GM18502 (cell line): ENCODE data around the gene TEDC1.
"Not testable (repeated sequence)": the region's sequence is repeated elsewhere in the genome, so short reads cannot be mapped to it uniquely, and the experiment has no call there.

Source experiments
- ATAC-seq: cut with Tn5 transposase; IDR thresholded peaks from one replicate; pipeline ENCODE4 v1.9.1; 2021; ENCODE audit warnings: mild to moderate bottlenecking; ENCODE audit not compliant: unreplicated experiment, poor library complexity

TEDC1 gene

DNA sequence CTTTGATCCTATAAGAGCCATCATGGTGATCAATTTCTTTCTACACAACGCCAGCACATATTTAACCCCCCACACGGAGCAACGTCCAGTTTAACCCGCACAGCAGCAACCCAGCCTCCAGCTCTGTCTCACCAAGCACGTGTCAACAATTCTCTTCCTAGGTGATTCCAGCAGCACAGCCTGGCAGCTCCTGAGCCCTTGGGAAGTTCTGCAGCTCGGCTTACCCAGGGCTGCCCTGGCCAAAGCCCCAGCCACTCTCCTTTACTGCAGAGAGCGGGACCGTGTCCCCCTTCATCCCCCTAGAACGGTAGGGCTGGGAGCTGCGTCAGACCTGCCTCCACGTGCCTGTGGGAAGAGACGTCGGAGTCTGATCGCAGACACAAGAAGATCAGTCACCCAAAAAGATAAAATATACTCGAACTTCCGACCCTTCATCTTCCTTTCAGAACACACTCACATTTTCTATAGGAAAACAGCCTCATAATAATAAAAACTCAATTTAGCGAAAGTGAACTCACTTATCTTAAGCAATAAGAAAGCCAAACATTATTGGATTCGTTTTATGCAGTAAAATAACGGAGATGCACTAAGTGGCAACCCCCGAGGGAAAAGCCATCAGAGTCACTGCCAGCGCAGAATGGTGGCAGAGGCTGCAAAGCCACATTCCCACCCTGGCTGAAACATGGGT, 42.9 kb downstream of the TEDC1 start:
- ATAC-seq = no peak

DNA sequence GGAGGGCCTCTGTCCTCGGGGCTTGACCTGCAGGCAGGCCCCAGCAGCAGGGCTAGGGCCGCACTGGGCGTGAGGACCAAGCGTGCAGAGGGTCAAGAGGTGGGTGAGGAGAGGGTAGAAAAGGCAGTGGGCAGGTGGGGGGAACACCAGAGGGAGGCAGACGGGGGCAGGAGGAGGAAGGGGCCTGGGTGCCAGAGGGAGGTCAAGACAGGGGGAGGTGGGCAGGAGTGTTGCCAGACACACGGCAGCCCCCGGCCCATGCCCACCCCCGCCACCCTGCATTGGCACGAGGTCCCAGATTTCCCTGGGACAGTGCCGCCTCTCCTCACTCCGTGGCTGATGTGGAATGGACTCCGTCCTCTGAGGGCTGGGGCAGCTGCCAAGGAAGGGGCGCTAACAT, 43.5 kb downstream of the TEDC1 start:
- no peak for ATAC-seq

DNA sequence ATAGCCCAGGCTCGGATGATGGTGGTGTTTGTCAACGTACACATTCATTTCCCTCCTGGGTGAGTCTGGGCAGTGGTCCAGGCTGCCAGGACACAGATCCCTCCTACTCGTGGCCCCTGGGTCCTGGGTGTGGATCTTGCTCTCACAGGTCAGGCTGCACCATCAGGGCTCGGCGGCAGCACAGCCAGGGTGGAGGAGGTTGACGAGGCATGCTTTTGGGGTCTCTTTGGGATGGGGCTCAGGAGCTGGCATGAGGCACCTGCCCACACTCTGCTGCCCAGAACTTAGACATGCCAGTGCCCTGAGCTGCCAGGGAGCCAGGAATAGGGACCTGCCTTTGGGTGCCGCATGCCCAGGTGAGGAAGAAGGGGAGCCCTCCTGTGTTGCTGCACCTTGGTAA, 45.0 kb downstream of the TEDC1 start:
- ATAC-seq = no peak

DNA sequence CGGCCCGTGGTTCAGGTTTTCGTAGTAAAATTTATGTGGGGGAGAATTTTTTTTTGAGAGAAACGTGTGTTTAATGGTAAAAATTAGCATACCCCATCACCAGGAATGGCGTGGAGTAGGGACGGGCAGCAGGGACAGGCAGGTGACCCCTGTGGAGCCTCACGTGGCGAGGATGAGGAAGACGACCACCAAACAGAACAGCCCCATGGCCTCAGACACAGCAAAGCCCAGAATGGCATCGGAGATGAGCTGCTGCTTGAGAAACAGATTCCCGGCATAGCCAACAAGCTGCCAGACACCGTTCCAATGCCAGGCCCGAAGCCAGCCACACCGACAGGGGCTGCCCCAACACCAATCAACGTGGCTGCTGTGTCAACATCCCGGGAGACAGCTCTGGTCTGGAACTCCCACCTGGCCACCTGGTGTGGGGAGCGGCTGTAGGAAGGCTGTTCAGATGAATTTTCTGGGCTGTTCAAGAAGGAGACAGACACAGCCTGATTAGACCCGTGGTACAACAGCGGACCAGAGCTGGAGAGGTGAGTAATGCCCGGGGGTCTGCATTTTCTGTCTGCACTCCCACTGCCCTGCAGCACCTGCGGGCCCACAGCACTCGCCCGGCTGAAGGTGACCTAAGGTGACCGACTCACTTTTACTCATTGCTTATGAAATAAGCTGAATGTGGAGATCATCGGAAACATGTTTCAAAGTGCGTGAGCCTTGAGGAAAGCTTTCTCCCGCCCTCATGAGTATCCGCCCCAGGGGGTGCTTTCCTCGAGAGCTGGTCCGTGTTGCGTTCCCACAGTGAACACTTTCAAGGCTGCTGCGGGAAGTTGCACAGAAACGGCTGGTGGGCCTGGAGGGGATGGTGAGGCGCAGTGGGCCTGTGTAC, 45.9 kb downstream of the TEDC1 start:
- no peak for ATAC-seq

DNA sequence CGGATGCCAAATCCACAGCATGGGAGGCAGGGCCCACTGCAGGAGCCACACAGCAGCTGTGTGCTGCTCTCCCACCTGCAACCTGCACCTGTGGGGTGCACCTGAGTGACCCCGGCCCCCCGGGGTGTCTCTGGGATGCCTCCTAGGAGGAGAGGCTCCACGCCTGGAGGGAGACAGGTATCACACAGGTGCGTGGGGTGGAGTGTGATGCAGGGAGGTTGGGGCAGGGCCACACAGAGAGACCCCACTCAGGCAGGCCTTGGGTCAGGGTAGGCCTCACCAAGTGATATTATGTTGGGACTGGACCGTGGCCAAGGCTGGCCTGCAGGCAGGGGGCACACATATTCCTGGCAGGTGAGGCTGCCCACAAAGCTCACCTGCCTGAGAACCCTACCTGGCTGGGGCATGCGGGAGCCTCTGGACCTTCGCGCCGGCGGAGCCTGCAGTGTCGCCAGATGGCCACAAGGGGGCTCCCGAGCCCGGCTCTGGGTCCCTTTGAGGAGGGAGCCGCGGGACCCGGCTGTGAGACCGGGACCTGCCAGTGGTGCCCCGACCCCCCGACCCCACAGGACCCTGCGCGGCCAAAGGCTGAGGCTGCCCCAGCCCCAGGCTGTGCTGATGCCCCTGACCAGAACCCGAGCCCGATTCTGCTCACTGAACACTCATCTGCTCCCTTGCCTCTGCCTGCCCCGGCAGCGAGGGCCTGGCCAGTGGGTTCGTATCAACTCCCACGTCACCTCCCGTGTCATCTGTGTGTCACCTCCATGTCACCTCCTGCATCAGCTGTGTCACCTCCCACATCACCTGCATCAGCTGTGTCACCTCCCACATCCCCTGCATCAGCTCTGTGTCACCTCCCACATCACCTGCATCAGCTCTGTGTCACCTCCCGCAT, 46.8 kb downstream of the TEDC1 start:
- no peak for ATAC-seq

DNA sequence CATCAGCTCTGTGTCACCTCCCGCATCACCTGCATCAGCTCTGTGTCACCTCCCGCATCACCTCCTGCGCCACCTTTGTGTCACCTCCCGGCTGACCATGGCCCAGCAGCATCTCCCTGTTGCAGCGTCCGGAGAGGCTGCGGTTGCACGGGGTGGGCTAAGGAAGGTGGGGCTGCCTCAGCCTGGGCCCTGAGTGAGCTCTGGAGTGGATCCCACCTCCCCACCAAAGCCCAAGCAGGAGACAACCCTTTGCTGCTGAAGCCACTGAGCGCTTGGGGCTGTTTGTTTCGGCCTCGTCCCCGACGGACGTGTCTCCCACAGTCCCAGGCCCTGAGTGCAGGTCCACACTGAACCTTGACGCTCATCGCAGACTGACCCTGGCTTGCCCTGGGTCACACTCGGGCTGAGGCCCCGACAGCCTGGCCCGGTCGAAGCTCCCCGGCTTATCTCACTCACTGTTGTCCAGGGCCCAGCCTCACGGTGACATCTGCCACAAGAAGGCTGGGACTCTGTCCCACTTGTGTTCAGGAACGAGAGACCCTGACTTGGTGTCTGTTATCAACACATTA, 47.5 kb downstream of the TEDC1 start:
- no peak for ATAC-seq

DNA sequence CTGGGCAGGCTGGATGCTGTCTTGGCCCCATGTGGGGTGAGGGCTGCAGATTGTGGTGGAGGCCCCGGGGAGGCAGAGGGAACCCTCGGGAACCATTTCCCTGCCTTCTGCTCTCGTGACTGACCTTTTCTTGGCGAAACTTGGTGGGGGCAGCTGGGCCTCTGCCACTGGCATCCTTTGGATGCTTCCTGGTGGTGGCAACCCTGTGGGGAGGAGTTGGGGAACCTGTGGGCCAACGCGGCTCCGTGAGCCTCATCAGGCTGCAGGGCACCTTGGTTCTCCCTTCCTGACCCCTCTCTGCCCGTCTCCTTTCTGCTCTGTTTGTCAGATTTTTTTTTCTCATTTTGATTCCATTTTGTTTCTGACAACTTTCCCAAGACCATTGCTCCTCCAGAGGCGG, 49.8 kb downstream of the TEDC1 start:
- ATAC-seq = no peak

DNA sequence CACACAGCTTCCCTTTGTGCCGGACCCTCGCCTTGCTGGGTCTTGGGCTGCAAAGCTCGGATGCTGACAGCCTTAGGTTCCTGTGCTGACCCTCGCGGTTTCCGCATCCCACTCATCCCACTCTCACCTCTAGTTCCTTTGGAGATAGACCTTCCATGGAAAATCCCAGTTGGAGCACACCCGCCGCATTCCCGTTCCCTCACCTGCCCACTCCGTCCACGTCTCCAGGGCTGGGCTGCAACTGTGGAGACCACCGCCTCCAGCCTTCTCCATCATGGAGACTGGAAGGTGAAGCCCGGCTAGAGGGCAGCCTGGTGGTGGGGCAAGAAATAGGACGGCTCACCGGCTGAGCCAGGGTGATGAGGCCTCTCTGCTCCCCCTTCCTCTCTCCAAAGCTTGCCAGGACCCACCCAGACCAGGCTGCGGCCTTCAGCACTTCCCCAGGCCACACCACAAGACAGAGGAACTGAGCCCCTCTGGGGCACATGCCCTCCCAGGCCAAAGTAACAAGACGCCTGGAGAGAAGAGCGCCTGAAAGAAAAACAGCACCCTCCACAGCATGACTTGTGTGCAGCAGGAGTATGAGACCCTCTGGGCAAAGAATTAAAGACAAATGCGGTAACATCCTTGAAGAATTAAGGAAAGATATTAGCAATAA, 50.3 kb downstream of the TEDC1 start:
- no peak for ATAC-seq

DNA sequence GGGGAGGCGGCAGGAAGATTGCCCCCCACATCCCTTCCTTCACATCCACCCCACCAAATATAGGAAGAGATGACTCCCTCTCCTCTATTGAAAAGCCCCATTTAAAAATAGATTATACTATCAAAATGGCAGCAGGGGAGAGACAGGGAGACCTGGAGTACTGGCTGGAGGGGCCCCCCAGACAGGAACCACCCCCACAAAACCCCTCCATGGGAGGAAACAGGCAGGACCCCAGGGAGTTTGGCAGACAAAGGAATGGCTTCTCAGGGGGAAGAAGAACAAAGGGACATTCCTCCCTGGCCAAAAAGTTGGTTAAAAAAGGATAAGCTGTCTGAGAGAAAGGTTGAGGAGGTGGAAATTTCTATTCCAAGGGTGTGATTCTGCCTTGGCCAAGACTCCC, 54.6 kb downstream of the TEDC1 start:
- ATAC-seq = not testable (repeated sequence)

DNA sequence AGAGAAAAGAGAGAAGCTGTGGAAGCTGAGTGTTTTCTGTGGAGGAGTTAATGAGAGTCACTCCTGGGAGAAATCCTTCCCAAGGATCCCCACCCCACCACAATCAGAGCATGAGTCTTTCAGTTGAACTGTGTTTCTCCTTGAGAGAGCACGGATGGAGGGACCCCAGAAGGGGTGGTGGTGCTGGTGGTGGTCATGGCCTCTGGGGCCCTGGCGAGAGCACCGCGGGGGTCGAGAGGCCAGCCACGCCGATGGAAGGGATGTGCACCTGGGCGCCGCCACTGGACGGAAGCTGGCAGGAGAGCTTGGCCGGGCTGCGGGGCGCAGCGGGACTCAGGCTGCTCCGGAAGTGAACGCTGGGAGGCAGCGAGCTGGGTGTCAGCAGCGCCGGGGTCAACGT, 55.4 kb downstream of the TEDC1 start:
- not testable (repeated sequence) for ATAC-seq

DNA sequence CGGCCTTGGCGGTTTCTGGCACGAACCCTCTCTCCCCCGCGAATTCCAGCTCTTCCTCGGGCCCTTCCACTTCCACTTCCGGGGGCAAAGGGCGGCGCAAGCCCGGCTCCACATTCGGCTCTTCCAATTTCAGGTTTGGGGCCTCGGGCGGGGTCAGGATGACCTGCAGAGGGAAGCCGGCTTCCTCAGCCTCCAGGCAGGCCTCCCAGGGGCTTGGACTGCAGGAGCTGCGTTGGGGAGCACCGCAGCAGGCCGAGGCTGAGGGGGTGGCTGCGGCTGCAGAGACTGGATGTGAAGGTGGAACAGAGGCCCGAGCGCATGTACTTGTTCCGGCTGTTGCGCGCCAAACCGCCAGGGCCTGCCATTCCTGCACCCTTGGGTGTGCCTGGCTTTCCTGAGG, 56.0 kb downstream of the TEDC1 start:
- not testable (repeated sequence) for ATAC-seq

DNA sequence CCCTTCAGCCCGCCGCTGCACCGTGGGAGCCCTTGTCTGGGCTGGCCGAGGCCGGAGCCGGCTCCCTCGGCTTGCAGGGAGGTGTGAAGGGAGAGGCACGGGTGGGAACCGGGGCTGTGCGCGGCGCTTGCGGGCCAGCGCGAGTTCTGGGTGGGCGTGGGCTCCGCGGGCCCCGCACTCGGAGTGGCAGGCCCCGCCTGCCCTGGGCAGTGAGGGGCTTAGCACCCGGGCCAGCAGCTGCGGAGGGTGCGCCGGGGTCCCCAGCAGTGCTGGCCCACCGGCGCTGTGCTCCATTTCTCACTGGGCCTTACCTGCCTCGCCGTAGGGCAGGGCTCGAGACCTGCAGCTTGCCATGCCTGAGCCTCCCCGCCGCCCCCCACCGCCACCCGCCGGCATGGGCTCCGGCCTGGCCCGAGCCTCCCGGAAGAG, 56.7 kb downstream of the TEDC1 start:
- no peak for ATAC-seq
